Gastroesophageal sphincter (tissue), 4 donors: ENCODE data around the gene TNFAIP8L3. TPM values are rescaled to one million over a fixed set of nuclear protein-coding genes. Genes with fewer than 3 reads are reported as not detected.

Experiments
- ATAC-seq: fragments of 150-250 bp; one replicate; pipeline ENCODE4 v1.9.1; 2016; ENCODE audit warnings: mild to moderate bottlenecking, moderate library complexity
- H3K27ac ChIP-seq, 4 donors: fragments of 200-600 bp; sonication (generic) in 3 of 4; 1 replicate in 3 of 4; 2 replicates in 1 of 4; pipeline ENCODE4 v1.5.1; 2016 to 2019
- H3K27me3 ChIP-seq: fragments of 200-600 bp; sonication (generic); one replicate; pipeline ENCODE4 v1.5.1; 2019
- H3K36me3 ChIP-seq, 2 donors: fragments of 200-600 bp; sonication (generic); one replicate each; pipeline ENCODE4 v1.5.1; 2019; ENCODE audit warnings: control low read depth in 1 of 2
- H3K4me1 ChIP-seq, 3 donors: fragments of 200-600 bp; sonication (generic); 1 replicate in 2 of 3; 2 replicates in 1 of 3; pipeline ENCODE4 v1.5.1; 2016 to 2019; ENCODE audit warnings: control low read depth in 2 of 3
- H3K4me3 ChIP-seq, 2 donors: fragments of 200-600 bp; sonication (generic); one replicate each; pipeline ENCODE4 v1.5.1; 2019; ENCODE audit warnings: mild to moderate bottlenecking in 1 of 2, moderate library complexity in 1 of 2
- H3K9me3 ChIP-seq, 3 donors: fragments of 200-600 bp; sonication (generic); one replicate each; pipeline ENCODE4 v1.5.1; 2017 to 2019; ENCODE audit warnings: control low read depth in 2 of 3
- EP300 ChIP-seq: sonication (generic); formaldehyde crosslinking; IDR thresholded peaks from one replicate; pipeline ENCODE4 v1.6.1; 2017; ENCODE audit warnings: antibody characterized with exemption, mild to moderate bottlenecking
- POLR2A ChIP-seq, 2 donors: fragments of 450-650 bp; IDR thresholded peaks; one replicate each; pipeline ENCODE4 v1.6.1; 2017; ENCODE audit warnings: antibody characterized with exemption in 2 of 2, mild to moderate bottlenecking in 2 of 2, moderate library complexity in 1 of 2
- POLR2AphosphoS5 ChIP-seq: sonication (generic); formaldehyde crosslinking; IDR thresholded peaks from one replicate; pipeline ENCODE4 v1.6.1; 2017; ENCODE audit warnings: antibody characterized with exemption
- WGBS, 2 donors: methylation state at CpG; one replicate each; pipeline ENCODE4 v1.1.5; 2018; ENCODE audit warnings: low coverage in 1 of 2; 5-methylcytosine and 5-hydroxymethylcytosine counted together
- total RNA-seq, 4 donors: library from RNA; depleted of rRNA; stranded (reverse); fragments of >200 nt; gene quantifications; one replicate each; pipeline ENCODE4 v1.1.0, GENCODE V29; 2016
- TF ChIP-seq, protein P1 (sequence below), 4 experiments: fragments of 200-600 bp in 2 of 4; fragments of 450-650 bp in 2 of 4; sonication (generic) in 1 of 4; IDR thresholded peaks; one replicate each; pipeline ENCODE4 v1.5.1; 2017 to 2019; ENCODE audit warnings: antibody characterized with exemption in 4 of 4, mild to moderate bottlenecking in 2 of 4, moderate library complexity in 2 of 4

TNFAIP8L3 gene
- total RNA-seq, 4 donors from 2014 or later: 17.1 to 31.7 (median 23.9) TPM

- no peaks in the 10 kb centered on the region for H3K9me3 ChIP-seq
- ATAC-seq: no peak
- H3K36me3 ChIP-seq: no peaks in the 10 kb centered on the region
- H3K27me3 ChIP-seq: no peaks in the 10 kb centered on the region
- no peak overlapping the region for H3K4me3 ChIP-seq
- TF ChIP-seq POLR2AphosphoS5 (no peak), EP300 (no peak), POLR2A (IDR thresholded peaks at IDR 0.05) (no peak)
- TF ChIP-seq, protein P1, sequence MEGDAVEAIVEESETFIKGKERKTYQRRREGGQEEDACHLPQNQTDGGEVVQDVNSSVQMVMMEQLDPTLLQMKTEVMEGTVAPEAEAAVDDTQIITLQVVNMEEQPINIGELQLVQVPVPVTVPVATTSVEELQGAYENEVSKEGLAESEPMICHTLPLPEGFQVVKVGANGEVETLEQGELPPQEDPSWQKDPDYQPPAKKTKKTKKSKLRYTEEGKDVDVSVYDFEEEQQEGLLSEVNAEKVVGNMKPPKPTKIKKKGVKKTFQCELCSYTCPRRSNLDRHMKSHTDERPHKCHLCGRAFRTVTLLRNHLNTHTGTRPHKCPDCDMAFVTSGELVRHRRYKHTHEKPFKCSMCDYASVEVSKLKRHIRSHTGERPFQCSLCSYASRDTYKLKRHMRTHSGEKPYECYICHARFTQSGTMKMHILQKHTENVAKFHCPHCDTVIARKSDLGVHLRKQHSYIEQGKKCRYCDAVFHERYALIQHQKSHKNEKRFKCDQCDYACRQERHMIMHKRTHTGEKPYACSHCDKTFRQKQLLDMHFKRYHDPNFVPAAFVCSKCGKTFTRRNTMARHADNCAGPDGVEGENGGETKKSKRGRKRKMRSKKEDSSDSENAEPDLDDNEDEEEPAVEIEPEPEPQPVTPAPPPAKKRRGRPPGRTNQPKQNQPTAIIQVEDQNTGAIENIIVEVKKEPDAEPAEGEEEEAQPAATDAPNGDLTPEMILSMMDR (IDR thresholded peaks at IDR 0.05): no peak
- H3K27ac ChIP-seq: peak overlapping the region in 1 of 4 donors; percentile 47
- H3K4me1 ChIP-seq: peaks cover 0 to 44% (median 9%) of the 10 kb centered on the region in 3 donors
- 29 to 42% methylated on average over 4 of the region's 5 CpGs for WGBS, 2 donors
Measured at GRCh38 chr15:51097553-51098330, 3.0 kb upstream of the TNFAIP8L3 start.

- ATAC-seq: no peak
- H3K4me1 ChIP-seq: peaks cover 0 to 52% (median 15%) of the 10 kb centered on the region in 3 donors
- 80 to 100% methylated on average over 1 of the region's 1 CpG for WGBS, 2 donors
- TF ChIP-seq, protein P1 (IDR thresholded peaks at IDR 0.05): no peak
- TF ChIP-seq POLR2A (IDR thresholded peaks at IDR 0.05): no peak
- no peak for TF ChIP-seq EP300
- no peak for TF ChIP-seq POLR2AphosphoS5
- H3K36me3 ChIP-seq: no peaks in the 10 kb centered on the region
- peak overlapping the region in 2 of 4 donors; percentile 37 to 47 for H3K27ac ChIP-seq
- no peaks in the 10 kb centered on the region for H3K9me3 ChIP-seq
- H3K27me3 ChIP-seq: no peaks in the 10 kb centered on the region
- H3K4me3 ChIP-seq: no peak overlapping the region
Measured at GRCh38 chr15:51096976-51097375, 2.3 kb upstream of the TNFAIP8L3 start.

DNA sequence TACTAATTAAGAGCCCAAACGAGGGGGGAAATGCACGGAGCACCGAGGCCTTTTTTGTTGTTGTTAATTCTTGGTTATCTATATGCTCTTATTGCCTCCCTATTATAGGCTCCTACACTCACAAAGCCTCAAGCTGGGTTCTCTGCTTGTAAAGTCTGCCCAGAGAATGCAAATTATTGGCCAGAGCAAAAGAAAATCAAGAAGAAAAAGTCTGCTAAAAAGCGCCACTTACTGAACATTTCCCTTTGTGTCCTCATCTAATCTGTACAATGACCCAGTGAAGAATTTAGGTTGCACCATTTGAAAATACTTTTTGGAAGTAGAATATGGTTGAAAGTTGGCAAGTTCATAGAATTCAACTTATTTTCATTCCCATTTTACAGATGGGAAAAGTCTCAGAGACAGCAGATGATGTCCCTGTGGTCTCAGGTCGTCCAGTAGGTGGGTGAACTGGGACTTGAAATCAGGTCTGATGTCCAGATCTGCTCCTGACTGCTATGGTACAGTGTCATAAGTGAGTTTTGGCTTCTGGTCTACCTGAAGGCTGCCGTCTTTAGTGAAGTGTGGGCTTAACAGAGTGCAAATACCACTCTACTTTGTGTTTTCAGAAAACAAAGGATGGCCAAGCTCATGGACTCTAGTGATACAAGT is 1.1 kb upstream of the TNFAIP8L3 start:
- peak overlapping the region in 3 of 4 donors; percentile 89 to 91 (median 89) for H3K27ac ChIP-seq
- WGBS, 2 donors: 46 to 51% methylated on average over 6 of the region's 6 CpGs
- no peaks in the 10 kb centered on the region for H3K27me3 ChIP-seq
- no peaks in the 10 kb centered on the region for H3K36me3 ChIP-seq
- H3K9me3 ChIP-seq: no peaks in the 10 kb centered on the region
- H3K4me1 ChIP-seq: peaks cover 0 to 55% (median 15%) of the 10 kb centered on the region in 3 donors
- TF ChIP-seq POLR2A (IDR thresholded peaks at IDR 0.05) (no peak), EP300 (no peak)
- TF ChIP-seq, protein P1 (IDR thresholded peaks at IDR 0.05): no peak
- ATAC-seq: no peak
- H3K4me3 ChIP-seq: peak overlapping the region; percentile 78 to 83

DNA sequence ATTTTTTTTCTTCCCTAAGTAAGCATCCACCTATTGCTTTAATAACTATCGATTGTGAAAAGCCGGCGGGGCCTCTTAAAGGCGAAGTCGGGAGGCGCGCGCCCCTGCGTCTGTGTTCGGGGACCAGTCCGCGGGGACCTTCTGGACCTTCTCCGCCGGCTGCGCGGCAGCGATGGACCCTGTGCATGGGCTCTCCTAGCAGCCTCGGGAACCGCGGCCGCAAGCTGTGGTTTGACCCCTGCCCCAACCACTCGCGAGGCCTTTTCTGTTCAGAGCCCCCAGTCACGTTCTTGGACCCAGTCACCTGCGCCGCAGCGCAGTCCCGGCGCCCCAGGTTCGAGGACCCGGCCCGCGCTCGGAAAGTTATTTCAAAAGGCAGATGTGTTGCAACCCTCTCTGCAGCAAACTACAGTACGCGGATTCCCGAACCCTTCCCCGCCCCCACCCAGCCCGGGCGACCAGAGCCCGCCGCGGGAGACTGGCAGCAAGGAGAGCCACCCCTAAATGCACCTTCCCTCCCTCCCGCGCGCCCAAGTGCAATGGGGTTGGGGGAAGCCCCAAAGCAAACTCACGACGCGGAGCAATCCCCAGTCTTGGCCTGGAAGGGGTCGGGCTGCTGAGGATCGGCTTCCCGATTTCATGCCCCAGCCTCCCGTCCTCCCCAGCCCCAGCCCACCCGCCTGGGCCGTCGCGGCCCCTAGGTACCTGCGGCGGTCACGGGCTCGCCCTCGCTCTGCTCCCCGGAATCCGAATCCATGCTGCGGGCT is 684 bp downstream of the TNFAIP8L3 start:
- Histone ChIP-seq H3K9me3 (no peaks in the 10 kb centered on the region), H3K4me3 (peak overlapping the region; percentile 78 to 83), H3K4me1 (peaks cover 0 to 72% (median 22%) of the 10 kb centered on the region in 3 donors), H3K27me3 (no peaks in the 10 kb centered on the region), H3K27ac (peak overlapping the region; percentile 80 to 91 (median 89)), H3K36me3 (no peaks in the 10 kb centered on the region)
- TF ChIP-seq POLR2AphosphoS5: peak; percentile 27
- TF ChIP-seq, protein P1 (IDR thresholded peaks at IDR 0.05): no peak
- WGBS, 2 donors: 0% methylated on average over 2 of the region's 65 CpGs; no CpG with 5 or more reads in 1 of the 2 donors
- ATAC-seq: peak; percentile 59
